Stimulated activated CD4-positive, alpha-beta T cell treated with anti-CD3 and anti-CD28 coated beads, Interleukin-4, amount 100 ng/mL, for 24 hours (primary cell): ENCODE results near the gene RNASE2.
A peak's percentile ranks its signal among the peaks of the same experiment; 100 is the strongest.
"Not testable (repeated sequence)": the region's sequence is repeated elsewhere in the genome, so short reads cannot be mapped to it uniquely, and the experiment has no call there.

Experiments
- DNase-seq: peaks from one replicate; pipeline ENCODE4 v3.0.0-alpha.2; 2020

RNASE2 gene

DNA sequence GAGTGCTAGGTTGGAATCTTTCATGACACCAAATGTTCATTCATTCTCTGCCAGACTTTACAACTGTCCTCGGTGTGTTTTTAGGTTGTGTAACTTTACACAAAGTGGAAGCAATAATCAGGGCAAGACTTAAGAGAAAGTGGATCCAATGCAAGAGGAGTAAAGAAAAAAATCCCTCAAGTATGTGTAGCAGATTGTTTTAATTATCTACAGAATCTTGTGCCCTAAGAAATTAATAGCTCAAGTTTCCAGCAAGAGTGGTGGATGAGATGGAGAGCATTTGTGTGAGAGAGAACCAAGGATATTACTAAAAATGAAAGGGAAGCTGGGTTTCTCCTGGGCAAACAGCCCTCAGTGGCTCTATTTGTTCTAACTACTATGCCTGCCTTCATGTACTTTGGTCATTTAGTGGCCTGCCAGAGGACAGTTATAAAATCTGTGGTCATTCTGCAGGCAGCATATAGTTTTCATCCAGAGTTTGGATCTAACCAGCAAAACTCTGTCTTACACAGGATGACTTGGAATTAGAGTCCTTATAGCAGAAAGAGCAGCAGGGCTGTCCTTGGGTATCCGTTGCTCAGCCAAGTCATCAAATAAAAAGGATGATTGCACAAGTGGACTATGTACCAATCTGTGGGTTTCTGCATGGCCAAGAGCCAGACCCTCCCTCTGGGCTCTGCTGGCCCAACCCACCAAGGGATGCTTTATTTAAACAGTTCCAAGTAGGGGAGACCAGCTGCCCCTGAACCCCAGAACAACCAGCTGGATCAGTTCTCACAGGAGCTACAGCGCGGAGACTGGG, at the start of gene RNASE2:
RNASE2 (plus strand) TSS at position 752 of the 802 bp plus-strand sequence. CDS start 285 bp downstream, outside the sequence.
- DNase-seq: not testable (repeated sequence)

DNA sequence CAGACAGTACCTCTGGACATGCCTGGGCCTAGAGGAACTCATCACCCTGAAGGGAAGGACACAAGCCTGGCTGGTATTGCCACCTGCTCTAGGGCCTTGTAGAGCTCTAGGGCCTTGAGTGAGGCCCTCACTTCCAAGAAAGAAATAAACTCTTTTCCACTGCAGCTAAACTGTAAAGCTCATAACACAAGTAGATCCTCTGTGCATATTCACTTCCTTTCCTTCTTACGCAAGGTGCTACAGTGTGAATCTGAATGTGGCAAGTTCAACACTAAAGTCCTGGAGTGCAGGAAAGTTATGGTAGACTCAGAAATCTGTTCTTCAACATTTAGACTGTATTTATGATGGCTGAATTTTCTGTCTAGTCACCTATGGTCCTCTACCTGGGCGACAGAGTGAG, 49.6 kb upstream of the RNASE2 start:
- DNase-seq: no peak

DNA sequence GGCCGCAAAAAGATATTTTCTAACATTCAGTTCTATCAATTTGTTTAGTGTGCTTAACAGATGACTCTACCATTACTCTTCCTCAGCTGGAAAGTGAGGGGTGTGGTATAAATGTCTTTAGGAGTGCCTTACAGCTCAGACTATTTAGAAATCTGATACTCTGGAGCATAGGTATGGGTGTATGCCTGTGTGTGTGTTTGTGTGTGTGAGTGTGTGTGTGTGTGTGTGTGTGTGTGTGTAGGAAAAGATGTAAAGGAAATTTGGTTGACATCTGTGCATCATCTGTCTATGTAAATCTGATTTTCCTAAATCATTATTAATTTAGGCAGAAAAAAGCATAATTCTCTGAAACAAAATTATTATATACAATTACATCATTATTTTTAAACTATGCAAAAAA, 48.1 kb upstream of the RNASE2 start:
- DNase-seq: no peak

DNA sequence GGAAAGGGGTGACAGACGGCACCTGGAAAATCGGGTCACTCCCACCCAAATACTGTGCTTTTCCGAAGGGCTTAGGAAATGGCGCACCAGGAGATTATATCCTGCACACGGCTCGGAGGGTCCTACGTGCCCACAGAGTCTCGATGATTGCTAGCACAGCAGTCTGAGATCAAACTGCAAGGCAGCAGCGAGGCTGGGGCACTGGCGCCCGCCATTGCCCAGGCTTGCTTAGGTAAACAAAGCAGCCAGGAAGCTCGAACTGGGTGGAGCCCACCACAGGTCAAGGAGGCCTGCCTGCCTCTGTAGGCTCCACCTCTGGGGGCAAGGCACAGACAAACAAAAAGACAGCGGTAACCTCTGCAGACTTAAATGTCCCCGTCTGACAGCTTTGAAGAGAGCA, 44.5 kb upstream of the RNASE2 start:
- DNase-seq: not testable (repeated sequence)

DNA sequence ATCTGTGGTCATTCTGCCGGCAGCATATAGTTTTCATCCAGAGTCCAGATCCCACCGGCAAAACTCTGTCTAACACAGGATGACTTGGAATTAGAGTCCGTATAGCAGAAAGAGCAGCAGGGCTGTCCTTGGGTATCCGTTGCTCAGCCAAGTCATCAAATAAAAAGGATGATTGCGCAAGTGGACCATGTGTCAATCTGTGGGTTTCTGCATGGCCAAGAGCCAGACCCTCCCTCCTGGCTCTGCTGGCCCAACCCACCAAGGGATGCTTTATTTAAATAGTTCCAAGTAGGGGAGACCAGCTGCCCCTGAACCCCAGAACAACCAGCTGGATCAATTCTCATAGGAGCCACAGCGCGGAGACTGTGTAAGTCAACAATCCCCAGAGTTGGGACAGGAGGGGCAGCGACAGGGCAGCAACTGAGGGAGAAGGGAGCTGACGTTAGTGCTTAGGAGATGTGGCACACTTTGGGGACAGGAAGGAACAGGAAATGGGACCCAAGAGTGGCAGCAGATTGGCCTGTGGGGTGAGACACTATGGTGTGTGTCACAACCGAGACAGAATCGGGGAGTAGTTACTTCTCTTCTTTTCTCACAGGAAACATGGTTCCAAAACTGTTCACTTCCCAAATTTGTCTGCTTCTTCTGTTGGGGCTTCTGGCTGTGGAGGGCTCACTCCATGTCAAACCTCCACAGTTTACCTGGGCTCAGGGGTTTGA, 36.1 kb upstream of the RNASE2 start:
- not testable (repeated sequence) for DNase-seq

DNA sequence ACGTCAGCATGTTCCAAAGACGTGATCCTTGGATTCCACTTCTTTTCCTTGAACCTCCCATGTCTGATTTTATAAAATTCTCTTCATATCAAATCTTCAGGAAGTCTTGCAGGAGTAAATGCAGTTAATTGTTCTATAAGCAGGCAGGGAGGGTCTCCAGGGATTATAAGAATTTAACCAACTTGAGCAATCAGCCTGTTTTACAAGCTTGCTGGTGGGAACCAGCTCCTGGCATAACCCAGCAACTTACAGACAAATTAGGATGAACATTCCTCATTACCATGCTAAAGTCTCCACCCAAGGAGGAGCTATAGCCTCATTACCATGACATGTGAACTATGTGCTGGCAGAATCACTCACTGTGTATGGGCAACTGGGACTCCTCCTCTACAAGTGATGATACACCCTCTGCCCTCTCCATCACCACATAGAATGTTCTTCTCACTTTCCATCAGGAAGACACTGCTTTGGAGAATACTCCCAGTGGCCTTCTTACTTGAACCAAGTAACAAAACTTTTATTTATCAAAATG, 31.5 kb upstream of the RNASE2 start:
- not testable (repeated sequence) for DNase-seq

DNA sequence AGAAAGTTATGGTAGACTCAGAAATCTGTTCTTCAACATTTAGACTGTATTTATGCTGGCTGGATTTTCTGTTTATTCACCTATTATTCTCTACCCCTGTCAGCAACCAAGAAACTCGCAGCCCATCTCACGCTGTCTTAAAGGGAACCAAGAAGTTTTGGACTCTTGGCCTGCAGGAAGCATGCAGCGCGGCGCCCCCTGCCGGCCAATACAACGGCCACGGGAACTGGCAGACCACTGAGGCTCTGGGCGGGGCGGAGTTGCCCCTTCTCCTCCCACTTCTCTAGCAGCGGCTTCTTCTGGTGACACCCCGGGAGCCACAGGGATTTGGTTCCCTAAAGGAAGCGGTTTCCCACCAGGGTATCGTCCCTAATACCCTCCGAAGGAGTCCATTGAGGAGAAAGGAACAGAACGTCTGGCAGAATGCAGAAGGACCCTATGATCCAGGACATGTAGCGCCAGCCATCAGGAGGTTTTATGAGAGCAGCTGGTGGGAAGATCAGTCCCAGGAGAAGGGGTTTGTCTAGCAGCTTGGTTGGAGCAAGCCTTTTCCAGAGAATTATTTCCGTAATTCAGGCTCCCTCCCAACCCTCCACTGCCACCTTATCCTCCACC, 21.0 kb upstream of the RNASE2 start:
- DNase-seq: peak; percentile 13

DNA sequence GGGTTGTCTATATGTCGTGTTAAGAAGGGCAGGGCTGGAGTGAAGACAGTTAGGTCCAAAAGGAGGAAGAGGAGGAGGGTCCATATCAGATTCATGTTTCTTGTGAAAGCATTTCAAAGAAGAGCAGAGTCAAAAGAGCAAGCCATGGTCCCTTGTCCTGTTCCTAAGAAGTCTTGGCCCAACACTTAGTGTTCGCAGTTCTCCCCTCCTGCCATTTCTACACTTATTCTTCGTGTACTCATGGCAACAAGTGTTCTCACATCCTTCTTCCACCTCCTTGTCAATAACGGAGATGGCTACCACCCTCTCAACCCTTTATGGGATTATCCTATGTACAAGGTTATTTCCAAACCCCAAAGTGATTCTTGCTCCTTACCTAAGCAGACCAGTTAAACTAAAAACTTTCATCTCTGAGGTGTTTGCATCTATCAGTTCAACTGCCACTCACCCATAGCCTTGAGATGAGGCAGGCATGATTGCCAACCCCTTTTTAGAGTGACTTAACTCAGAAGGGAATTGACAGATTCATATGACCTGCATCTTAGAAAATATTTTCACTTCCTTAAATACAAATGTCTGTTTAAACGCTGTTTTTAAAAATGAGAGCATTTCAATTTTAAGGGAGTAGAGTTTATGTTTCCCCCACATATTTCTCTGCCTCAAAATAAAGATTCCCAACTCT, 19.8 kb upstream of the RNASE2 start:
- DNase-seq: no peak

DNA sequence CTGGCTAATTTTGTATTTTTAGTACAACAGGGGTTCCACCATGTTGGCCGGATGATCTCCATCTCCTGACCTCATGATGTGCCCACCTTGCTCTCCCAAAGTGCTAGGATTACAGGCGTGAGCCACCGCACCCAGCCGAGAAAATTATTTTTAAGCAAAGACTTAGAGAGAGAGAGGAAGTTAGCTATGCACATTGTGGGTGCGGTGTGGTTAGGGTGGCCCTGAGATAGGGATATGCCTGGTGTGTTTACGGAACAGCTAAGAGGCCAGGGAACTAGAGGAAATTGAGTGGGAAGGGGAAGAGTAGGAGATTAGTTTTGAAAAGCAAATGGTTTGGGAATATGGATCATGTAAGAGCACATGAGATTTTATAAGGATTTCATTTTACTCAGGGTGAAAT, 10.1 kb upstream of the RNASE2 start:
- not testable (repeated sequence) for DNase-seq

DNA sequence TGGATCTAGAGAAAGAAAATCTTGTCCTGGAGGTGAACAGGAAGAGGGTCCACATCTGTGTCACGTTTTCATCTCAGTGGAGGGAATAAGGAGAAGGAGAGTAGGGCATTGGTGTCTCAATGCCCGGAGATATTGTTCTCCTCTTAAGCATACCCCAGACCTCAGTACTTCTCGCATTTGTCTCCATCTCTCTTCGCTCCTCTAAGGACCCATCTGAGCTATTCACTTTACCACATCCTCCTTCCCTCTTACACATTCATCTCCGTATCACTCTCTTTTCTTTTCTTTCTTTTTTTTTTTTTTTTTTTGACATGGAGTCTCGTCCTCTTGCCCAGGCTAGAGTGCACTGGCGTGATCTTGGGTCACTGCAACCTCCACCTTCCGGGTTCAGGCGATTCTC, 8.6 kb upstream of the RNASE2 start:
- DNase-seq: not testable (repeated sequence)

DNA sequence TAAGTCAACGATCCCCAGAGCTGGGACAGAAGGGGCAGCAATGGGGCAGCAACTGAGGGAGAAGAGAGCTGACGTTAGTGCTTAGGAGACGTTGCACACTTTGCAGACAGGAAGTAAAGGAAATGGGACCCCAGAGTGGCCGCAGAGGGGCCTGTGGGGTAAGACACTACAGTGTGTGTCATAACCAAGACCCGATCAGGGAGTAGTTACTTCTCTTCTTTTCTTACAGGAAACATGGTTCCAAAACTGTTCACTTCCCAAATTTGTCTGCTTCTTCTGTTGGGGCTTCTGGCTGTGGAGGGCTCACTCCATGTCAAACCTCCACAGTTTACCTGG, 219 bp downstream of the RNASE2 start:
- not testable (repeated sequence) for DNase-seq

DNA sequence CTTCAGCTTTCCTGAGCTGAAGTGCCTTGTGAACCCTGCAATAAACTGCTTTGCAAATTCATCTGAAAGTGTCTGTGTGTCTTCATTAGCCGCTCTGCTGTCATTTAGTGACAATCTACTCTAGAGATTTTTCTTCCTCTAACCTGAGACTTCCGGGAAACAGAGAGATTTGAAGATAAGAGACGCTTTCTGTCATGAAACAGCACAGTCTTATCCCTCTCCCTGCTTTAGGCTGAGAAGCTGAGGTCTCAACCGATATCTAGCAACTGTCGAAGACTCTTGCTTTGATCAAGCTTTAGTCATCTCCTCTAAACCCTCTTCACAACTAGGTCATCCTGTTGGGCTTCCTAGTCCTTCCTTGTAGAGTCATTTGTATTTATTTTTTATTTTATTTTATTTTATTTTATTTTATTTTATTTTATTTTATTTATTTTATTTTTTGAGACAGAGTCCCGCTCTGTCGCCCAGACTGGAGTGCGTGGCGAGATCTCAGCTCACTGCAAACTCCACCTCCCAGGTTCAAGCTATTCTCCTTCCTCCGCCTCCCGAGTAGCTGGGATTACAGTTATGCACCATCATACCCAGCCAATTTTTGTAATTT, 1.2 kb downstream of the RNASE2 start:
- no peak for DNase-seq

DNA sequence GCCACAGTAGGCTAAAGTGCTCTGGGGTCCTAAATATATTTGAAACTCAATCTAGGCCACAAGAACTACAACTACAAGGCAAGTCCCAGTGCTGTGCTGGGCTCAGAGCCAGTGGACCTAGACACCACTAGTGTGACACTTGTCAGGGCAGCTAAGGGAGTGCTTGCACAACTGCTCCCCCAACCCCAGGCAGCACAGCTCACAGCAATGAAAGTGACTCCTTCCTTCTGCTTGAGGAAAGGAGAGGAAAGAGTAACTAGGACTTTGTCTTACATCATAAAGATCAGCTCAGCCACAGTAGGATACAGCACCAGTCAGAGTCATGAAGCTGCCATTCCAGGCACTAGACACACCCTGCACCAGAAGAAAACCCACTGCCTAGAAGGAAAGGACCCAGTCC, 3.7 kb downstream of the RNASE2 start:
- DNase-seq: not testable (repeated sequence)

DNA sequence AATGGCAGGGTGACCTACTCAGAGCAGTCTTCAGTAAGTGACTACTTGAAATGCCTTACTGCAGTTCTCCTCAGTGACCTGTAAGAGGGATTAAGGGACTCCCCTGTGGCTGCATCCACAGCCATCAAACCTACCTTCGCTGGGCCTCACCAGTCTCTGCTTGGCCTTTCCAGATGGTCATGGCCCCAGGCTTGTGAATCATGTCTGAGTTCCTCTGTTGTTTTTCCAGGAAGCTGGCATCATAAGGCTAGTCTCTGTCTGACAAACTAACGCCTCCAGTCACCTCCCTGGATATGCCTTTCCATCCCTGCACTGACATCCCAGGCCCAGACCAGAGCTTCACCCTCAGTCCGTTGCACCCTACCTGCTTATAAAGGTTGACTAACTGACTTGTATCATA, 14.0 kb downstream of the RNASE2 start:
- DNase-seq: no peak

DNA sequence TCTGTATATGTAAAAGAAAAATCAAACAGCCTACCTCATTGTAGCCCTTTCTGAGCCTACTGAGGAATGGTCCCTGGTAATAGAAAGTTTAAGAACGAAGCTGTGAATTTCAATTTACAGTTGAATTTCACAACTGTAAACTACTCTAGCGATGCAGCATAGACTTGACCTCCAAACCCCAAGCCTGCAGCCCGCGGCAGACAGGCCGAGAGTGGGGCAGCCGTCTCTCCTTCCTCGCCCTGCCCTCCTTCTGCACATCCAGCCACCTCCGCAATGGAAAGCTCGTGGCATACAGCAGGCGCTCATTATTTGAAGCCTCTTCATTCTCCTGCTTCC, 15.3 kb downstream of the RNASE2 start:
- no peak for DNase-seq

DNA sequence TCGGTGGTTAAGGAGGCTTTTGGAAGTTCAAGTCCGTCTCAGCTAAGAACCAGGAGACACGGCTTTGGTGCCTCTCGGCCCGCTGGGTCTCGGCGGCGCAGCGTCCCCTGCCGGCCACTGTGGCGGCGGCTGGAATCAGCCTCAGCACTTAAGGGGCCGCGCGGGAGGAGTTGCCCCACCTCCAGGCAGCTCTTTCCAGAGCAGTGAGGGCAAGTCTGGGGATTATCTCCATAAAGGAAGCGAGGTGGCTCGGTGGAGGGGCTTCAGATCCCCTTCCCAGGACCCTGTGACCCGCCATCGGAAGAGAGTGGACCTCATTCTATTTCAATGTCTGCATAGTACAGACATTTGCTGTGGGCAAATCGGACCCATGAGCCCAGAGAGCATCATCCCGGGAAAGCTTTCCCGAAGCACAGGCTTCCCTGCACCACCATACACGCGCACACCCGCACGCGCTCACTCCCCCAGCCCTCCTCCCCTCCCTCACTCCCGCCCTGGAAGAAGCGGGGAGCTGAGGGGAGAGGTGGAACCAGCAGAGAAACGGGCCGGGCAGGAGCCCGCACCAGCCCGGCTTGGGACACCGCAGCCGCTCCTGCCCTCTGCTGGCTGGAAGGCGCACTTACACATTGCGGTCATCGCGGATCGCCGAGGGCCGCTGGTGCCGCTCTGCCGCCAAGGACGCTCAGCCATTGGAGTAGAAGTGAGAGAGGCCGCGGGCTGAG, 15.9 kb downstream of the RNASE2 start:
- DNase-seq: peak; percentile 80

DNA sequence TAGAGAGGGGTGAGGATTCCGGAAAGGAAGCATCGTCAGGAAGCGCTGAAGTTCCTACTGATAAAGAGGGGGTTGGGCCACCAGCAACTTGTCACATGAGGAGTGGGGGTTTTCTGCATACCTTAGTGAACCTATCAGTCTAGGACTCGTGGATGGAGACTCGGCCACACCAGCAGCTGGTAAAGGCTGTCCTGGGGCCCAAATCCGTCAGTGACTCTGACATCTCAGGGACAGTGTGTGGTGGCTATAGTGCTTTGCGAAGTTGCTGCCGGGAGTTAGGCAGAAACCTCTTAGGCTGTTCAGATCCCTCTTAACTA, 16.4 kb downstream of the RNASE2 start:
- DNase-seq: no peak

DNA sequence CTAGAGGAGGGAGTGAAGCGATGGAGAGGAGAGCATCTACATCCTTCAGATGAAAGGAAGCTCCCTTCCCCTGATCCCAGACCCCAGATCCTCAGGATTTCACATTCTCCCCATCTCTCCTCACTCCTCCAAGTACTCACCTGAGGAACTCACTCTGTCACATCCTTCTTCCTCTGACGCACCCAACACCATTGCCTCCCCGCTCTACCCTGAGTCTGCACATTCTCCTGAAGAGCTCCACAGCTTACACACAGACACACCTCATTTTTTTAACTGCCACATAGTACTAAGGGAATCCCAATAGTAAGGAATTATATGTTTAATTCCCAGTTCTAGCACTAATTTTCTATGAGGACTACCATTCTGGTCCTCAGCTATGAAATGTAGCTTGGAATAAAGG, 18.2 kb downstream of the RNASE2 start:
- no peak for DNase-seq

DNA sequence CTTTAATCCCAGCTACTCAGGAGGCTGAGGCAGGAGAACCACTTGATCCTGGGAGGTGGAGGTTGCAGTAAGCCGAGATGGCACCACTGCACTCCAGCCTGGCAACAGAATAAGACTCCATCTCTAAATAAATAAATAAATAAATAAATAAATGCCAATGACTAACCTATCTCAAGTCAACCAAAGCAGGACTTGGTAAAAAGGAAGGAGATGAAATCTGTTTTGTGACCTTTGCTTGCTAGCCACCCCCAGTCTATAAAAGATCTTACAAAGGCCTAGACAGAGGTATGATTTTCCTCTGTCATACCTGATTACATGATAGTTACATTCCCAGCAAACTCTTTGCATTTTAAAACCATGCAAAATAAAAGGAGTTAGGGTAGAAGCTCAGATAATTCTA, 21.0 kb downstream of the RNASE2 start:
- DNase-seq: no peak

DNA sequence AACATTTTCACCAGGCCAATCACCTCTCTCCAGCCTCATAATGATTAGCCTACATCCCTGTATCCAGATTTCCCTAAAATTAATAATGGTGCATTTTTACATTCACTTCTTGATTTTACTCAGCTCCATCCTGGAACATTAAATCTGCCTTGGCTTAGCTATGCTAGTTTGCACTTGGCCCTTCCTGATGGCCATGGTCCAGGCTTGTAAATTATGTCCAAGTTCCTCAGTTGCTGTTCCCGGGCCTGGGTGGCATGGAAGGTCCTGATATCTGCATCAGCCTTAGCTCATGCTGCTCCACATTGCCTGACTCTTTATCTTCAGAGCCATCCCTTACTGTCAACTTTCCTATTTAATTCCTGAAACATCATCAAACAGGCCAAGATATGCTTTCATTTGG, 23.4 kb downstream of the RNASE2 start:
- no peak for DNase-seq

DNA sequence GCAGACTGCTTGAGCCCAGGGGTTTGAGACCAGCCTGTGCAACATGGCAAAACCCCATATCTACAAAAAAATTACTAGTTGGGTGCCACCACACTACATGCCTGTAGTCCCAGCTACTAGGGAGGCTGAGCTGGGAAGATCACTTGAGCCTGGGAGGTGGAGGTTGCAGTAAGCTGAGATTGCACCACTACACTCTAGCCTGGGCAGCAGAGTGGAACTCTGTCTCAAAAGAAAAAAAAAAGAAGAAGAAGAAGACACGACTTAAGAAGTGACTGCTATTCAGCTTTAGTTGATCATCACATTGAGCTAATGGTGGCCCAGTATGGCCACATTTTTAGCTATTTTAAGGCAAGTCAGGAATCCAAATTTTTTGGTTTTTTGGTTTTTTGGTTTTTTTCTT, 25.6 kb downstream of the RNASE2 start:
- no peak for DNase-seq

DNA sequence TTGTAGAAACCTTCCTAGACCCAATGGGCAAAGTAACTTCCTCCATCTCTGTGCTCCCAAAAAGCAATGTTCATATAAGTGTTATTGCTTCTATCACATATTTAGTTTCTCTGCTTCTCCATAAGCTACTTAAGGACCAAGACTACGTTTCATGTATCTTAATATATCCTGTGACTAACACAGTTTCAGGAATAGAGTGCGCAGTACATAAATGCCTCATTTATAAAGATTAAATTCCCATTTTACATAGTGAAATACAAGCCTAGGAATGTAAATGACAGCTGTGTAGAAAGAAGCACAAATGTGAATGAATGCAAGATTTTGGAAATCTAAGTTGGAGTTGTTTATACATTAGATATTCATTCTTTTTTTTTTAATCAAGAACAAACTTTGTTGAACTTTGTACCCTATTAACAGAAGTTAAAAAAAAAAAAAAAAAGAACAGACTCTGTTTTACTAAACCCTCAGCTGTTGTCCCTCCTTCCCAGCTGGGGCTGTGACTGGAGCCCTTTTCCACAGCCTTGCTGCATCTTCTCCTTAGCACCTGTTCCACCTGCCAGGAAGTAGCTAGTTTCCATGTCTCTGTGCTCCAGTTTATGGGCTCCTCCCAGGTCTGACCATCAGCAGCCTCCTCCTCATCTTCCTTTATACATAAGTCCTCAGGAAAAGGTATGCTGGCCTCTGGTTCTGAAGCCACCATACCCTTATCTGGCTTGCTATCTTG, 27.5 kb downstream of the RNASE2 start:
- DNase-seq: no peak
